HCT116 (cell line): ENCODE data around the gene CAB39L.

Experiments used
- POLR2A ChIP-seq: IDR thresholded peaks from 2 replicates; pipeline ENCODE4 v1.7.0; 2011; ENCODE audit warnings: borderline replicate concordance; ENCODE audit not compliant: insufficient read depth, insufficient read length; ENCODE audit errors: extremely low read depth
- SIN3A ChIP-seq: IDR thresholded peaks from 2 replicates; pipeline ENCODE4 v1.6.1; 2012; ENCODE audit warnings: low read depth
- TF ChIP-seq, protein P1 (sequence below), 3 experiments: fragments of 200-600 bp in 1 of 3; sonication (generic) in 1 of 3; IDR thresholded peaks in 2 of 3; conservative IDR thresholded peaks in 1 of 3; 2 replicates each; pipeline ENCODE4 v1.5.1; 2012 to 2017; ENCODE audit warnings: low read depth in 2 of 3, low read length in 2 of 3, antibody characterized with exemption in 1 of 3, borderline replicate concordance in 1 of 3, control low read depth in 1 of 3, mild to moderate bottlenecking in 1 of 3, mixed read lengths in 1 of 3, mixed run types in 1 of 3, moderate library complexity in 1 of 3; ENCODE audit not compliant: insufficient read depth in 1 of 3

DNA sequence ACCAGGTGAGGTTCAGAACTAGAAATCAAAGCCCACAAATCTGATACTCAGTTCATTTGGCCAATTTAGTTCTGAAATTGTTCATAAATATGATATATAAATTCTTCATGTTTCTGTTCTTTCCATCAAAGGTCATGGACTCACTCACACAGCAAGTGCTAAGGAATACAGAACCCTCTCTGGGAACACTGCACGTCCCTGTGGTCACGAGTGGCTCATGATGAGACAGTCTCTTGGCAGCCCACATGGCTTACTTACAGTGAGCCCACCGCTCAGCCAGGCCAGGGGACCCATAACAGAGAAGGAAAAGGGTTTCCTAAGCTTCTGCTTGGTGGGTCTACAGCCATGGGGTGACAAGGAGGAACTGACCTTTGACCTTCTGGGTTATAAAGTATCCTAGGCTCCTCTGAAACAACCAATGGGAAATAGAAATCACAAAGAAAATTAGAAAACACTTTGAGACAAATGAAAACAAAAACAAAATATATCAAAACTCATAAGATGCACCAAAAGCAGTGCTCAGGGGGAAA lies 128.8 kb downstream of the CAB39L start:
- TF ChIP-seq, protein P1, sequence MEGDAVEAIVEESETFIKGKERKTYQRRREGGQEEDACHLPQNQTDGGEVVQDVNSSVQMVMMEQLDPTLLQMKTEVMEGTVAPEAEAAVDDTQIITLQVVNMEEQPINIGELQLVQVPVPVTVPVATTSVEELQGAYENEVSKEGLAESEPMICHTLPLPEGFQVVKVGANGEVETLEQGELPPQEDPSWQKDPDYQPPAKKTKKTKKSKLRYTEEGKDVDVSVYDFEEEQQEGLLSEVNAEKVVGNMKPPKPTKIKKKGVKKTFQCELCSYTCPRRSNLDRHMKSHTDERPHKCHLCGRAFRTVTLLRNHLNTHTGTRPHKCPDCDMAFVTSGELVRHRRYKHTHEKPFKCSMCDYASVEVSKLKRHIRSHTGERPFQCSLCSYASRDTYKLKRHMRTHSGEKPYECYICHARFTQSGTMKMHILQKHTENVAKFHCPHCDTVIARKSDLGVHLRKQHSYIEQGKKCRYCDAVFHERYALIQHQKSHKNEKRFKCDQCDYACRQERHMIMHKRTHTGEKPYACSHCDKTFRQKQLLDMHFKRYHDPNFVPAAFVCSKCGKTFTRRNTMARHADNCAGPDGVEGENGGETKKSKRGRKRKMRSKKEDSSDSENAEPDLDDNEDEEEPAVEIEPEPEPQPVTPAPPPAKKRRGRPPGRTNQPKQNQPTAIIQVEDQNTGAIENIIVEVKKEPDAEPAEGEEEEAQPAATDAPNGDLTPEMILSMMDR (IDR thresholded peaks at IDR 0.05 in 2 of 3, conservative IDR thresholded peaks at IDR 0.05 in 1 of 3; ENCODE audit: borderline replicate concordance in 1 of 3, insufficient read depth in 1 of 3, low read depth in 2 of 3, low read length in 2 of 3): no peak
- TF ChIP-seq SIN3A: no peak
- no peak for TF ChIP-seq POLR2A
